Caco-2 (cell line): Measurements from ENCODE around the gene MS4A6E. TPM values are rescaled to one million over a fixed set of nuclear protein-coding genes. Genes with fewer than 3 reads are reported as not detected.
"Not testable (repeated sequence)": the region's sequence is repeated elsewhere in the genome, so short reads cannot be mapped to it uniquely, and the experiment has no call there.

Experiments
- BruUV-seq: library from RNA; stranded (reverse); fragments of 400-500 nt; replicated peaks from 2 replicates; lab custom pipeline; 2021; lab: Mats Ljungman, UMichigan
- CTCF ChIA-PET: fragments of 300-600 bp; sonication (Branson Sonifier 250); formaldehyde crosslinking; loops from one replicate; lab custom pipeline; 2022; ENCODE audit warnings: antibody characterized with exemption; lab: Charles Lee
- POLR2A ChIA-PET: fragments of 300-600 bp; sonication (Branson Sonifier 250); formaldehyde crosslinking; loops from one replicate; lab custom pipeline; 2022; ENCODE audit warnings: antibody characterized with exemption; lab: Charles Lee
- DNase-seq, 2 experiments: peaks; one replicate each; pipeline versions ENCODE4 v3.0.0 to v3.0.0-alpha.2; 2020 to 2022
- H3K27me3 ChIP-seq: replicated peaks from 2 replicates; pipeline ENCODE4 v1.6.0; 2011; ENCODE audit warnings: low read length; ENCODE audit not compliant: control insufficient read depth, insufficient read depth
- H3K36me3 ChIP-seq: 2 replicates; pipeline ENCODE4 v1.5.1; 2011; ENCODE audit warnings: low read length; ENCODE audit not compliant: control insufficient read depth, insufficient read depth
- H3K4me1 ChIP-seq: fragments of 250-450 bp; sonication (Bioruptor Pico); 2 replicates; pipeline ENCODE4 v1.5.1; 2020; ENCODE audit warnings: mild to moderate bottlenecking
- H3K4me3 ChIP-seq: 2 replicates; pipeline ENCODE4 v1.5.1; 2011; ENCODE audit warnings: low read depth, mild to moderate bottlenecking, control low read depth, low read length
- H3K9me3 ChIP-seq: fragments of 250-450 bp; sonication (Bioruptor Pico); 2 replicates; pipeline ENCODE4 v1.5.1; 2020; ENCODE audit warnings: mild to moderate bottlenecking, moderate library complexity
- H3K27ac Mint-ChIP-seq: one replicate; pipeline ENCODE4 v1.8.0; 2022; ENCODE audit warnings: mixed read lengths; ENCODE audit not compliant: unreplicated experiment
- H3K27me3 Mint-ChIP-seq: one replicate; pipeline ENCODE4 v1.8.0; 2022; ENCODE audit warnings: mixed read lengths; ENCODE audit not compliant: insufficient read depth, unreplicated experiment
- H3K36me3 Mint-ChIP-seq: one replicate; pipeline ENCODE4 v1.8.0; 2022; ENCODE audit warnings: mild to moderate bottlenecking, mixed read lengths; ENCODE audit not compliant: insufficient read depth, unreplicated experiment
- H3K4me1 Mint-ChIP-seq: one replicate; pipeline ENCODE4 v1.8.0; 2022; ENCODE audit warnings: low read depth, mixed read lengths; ENCODE audit not compliant: unreplicated experiment
- H3K4me3 Mint-ChIP-seq: one replicate; pipeline ENCODE4 v1.8.0; 2022; ENCODE audit warnings: mild to moderate bottlenecking, moderate library complexity, mixed read lengths; ENCODE audit not compliant: unreplicated experiment
- H3K9me3 Mint-ChIP-seq: one replicate; pipeline ENCODE4 v1.8.0; 2022; ENCODE audit warnings: mixed read lengths; ENCODE audit not compliant: unreplicated experiment
- CTCF ChIP-seq, 2 experiments: fragments of 200-600 bp in 1 of 2; IDR thresholded peaks; 1 replicate in 1 of 2; 2 replicates in 1 of 2; pipeline versions ENCODE4 v1.5.1 to v1.8.0; 2011 to 2022; ENCODE audit warnings: antibody characterized with exemption in 1 of 2, control low read depth in 1 of 2, inconsistent platforms in 1 of 2, low read depth in 1 of 2, low read length in 1 of 2, mild to moderate bottlenecking in 1 of 2, moderate library complexity in 1 of 2; ENCODE audit not compliant: insufficient read depth in 1 of 2, severe bottlenecking in 1 of 2, unreplicated experiment in 1 of 2
- intact Hi-C: fragments of 100-400 bp; cut with micrococcal nuclease; formaldehyde crosslinking; loops from one replicate; pipeline ENCODE4 v1.10.0; 2022; ENCODE audit not compliant: unreplicated experiment
- total RNA-seq: library from RNA; stranded (reverse); gene quantifications from 2 replicates; pipeline ENCODE4 v1.2.3, GENCODE V29; 2022

Gene MS4A6E
- total RNA-seq, 1 experiment from 2014 or later, result not detected

GRCh38 chr11:60282286-60282685 is 44.8 kb upstream of the MS4A6E start:
- BruUV-seq, result no TSS peak
- POLR2A ChIA-PET, result no interaction called here
- no peaks in the 10 kb centered on the region for H3K36me3 ChIP-seq
- H3K27ac Mint-ChIP-seq, result no peak overlapping the region
- intact Hi-C loops, result no loop called here
- CTCF ChIA-PET, result no interaction called here
- no peaks in the 10 kb centered on the region for H3K27me3 Mint-ChIP-seq
- peaks cover 22% of the 10 kb centered on the region for H3K9me3 Mint-ChIP-seq
- H3K4me1 Mint-ChIP-seq, result no peaks in the 10 kb centered on the region
- no peaks in the 10 kb centered on the region for H3K4me1 ChIP-seq
- DNase-seq, result no peak
- H3K4me3 Mint-ChIP-seq, result no peak overlapping the region
- peaks cover 6% of the 10 kb centered on the region for H3K36me3 Mint-ChIP-seq
- no peak overlapping the region for H3K4me3 ChIP-seq
- no peaks in the 10 kb centered on the region for H3K27me3 ChIP-seq
- no peaks in the 10 kb centered on the region; the same call in 1 of the 2 replicates for H3K9me3 ChIP-seq
- no peak for TF ChIP-seq CTCF (IDR thresholded peaks at IDR 0.05; ENCODE audit: insufficient read depth in 1 of 2, low read depth in 1 of 2, low read length in 1 of 2, severe bottlenecking in 1 of 2, unreplicated experiment in 1 of 2)

- H3K27me3 Mint-ChIP-seq, H3K36me3 Mint-ChIP-seq, H3K4me1 ChIP-seq, H3K4me1 Mint-ChIP-seq, POLR2A ChIA-PET, H3K9me3 ChIP-seq, CTCF ChIA-PET, H3K27ac Mint-ChIP-seq, H3K27me3 ChIP-seq, intact Hi-C loops, H3K4me3 Mint-ChIP-seq, H3K4me3 ChIP-seq, BruUV-seq, H3K36me3 ChIP-seq: not testable (repeated sequence)
- H3K9me3 Mint-ChIP-seq, result peaks cover 22% of the 10 kb centered on the region
- peak in 1 of 2 experiments; percentile 15 for DNase-seq
Observed at GRCh38 chr11:60285411-60286126, 41.5 kb upstream of the MS4A6E start.

GRCh38 chr11:60288531-60288930 is 38.5 kb upstream of the MS4A6E start:
- POLR2A ChIA-PET, result no interaction called here
- Histone ChIP-seq H3K9me3 (no peaks in the 10 kb centered on the region; the same call in 1 of the 2 replicates), H3K27me3 (no peaks in the 10 kb centered on the region; the same call in 1 of the 2 replicates), H3K36me3 (no peaks in the 10 kb centered on the region), H3K4me3 (no peak overlapping the region), H3K4me1 (no peaks in the 10 kb centered on the region)
- no peak for TF ChIP-seq CTCF (IDR thresholded peaks at IDR 0.05; ENCODE audit: insufficient read depth in 1 of 2, low read depth in 1 of 2, low read length in 1 of 2, severe bottlenecking in 1 of 2, unreplicated experiment in 1 of 2)
- CTCF ChIA-PET, result no interaction called here
- BruUV-seq, result no TSS peak
- no peak overlapping the region for H3K4me3 Mint-ChIP-seq
- intact Hi-C loops, result no loop called here
- H3K27ac Mint-ChIP-seq, result no peak overlapping the region
- H3K36me3 Mint-ChIP-seq, result peaks cover 6% of the 10 kb centered on the region
- H3K9me3 Mint-ChIP-seq, result peaks cover 22% of the 10 kb centered on the region
- DNase-seq, result no peak
- H3K27me3 Mint-ChIP-seq, result no peaks in the 10 kb centered on the region
- H3K4me1 Mint-ChIP-seq, result no peaks in the 10 kb centered on the region
